Measurements from ENCODE around the gene KDM2A.

The KDM2A gene

GRCh38 chr11:67261640-67261945 is 142.5 kb downstream of the KDM2A start:
- peak overlapping the region; percentile 47; the same call in 1 of the 2 replicates for H3K27ac ChIP-seq
- TF ChIP-seq CTCF (conservative IDR thresholded peaks at IDR 0.05), result peak; percentile 76

- H3K27ac ChIP-seq, result peak overlapping the region; percentile 47; the same call in 1 of the 2 replicates
- no peak for TF ChIP-seq CTCF (conservative IDR thresholded peaks at IDR 0.05)
Observed at GRCh38 chr11:67261946-67262681, 143.1 kb downstream of the KDM2A start.

- H3K27ac ChIP-seq, result peak overlapping the region; percentile 47
- TF ChIP-seq CTCF (conservative IDR thresholded peaks at IDR 0.05), result peak; percentile 100
Observed at GRCh38 chr11:67262731-67263675, 143.9 kb downstream of the KDM2A start.

- TF ChIP-seq CTCF (conservative IDR thresholded peaks at IDR 0.05), result no peak
- no peak overlapping the region; the same call in 1 of the 2 replicates for H3K27ac ChIP-seq
Observed at GRCh38 chr11:67264260-67264659, 145.2 kb downstream of the KDM2A start.

- no peak for TF ChIP-seq CTCF (conservative IDR thresholded peaks at IDR 0.05)
- H3K27ac ChIP-seq, result peak overlapping the region; percentile 100
Observed at GRCh38 chr11:67264877-67265632, 146.0 kb downstream of the KDM2A start.

GRCh38 chr11:67265633-67266448 is 146.8 kb downstream of the KDM2A start:
- TF ChIP-seq CTCF (conservative IDR thresholded peaks at IDR 0.05), result peak; percentile 100
- peak overlapping the region; percentile 100 for H3K27ac ChIP-seq
